Left ventricle myocardium inferior (tissue), 1 donor: ENCODE measurements around the gene LSR. TPM values are rescaled to one million over a fixed set of nuclear protein-coding genes. Genes with fewer than 3 reads are reported as not detected.

ENCODE experiments used
- DNase-seq: peaks from one replicate; pipeline ENCODE4 v3.0.0-alpha.2; 2020
- H3K27ac ChIP-seq: fragments of 200-600 bp; replicated peaks from 2 replicates; pipeline ENCODE4 v1.8.0; 2021
- H3K27me3 ChIP-seq: fragments of 200-600 bp; 2 replicates; pipeline ENCODE4 v1.8.0; 2021; ENCODE audit warnings: low read depth
- H3K36me3 ChIP-seq: fragments of 200-600 bp; 2 replicates; pipeline ENCODE4 v1.8.0; 2021
- H3K4me1 ChIP-seq: fragments of 200-600 bp; 2 replicates; pipeline ENCODE4 v1.8.0; 2021
- H3K4me3 ChIP-seq: fragments of 200-600 bp; 2 replicates; pipeline ENCODE4 v1.8.0; 2021; ENCODE audit warnings: mild to moderate bottlenecking, moderate library complexity
- H3K9me3 ChIP-seq: fragments of 200-600 bp; replicated peaks from 2 replicates; pipeline ENCODE4 v1.8.0; 2021
- CTCF ChIP-seq: fragments of 200-600 bp; IDR thresholded peaks from 2 replicates; pipeline ENCODE4 v1.8.0; 2021; ENCODE audit warnings: antibody characterized with exemption, mild to moderate bottlenecking, borderline replicate concordance
- intact Hi-C: fragments of 100-400 bp; cut with micrococcal nuclease; formaldehyde crosslinking; loops from one replicate; pipeline ENCODE4 v1.11.0; 2022
- total RNA-seq: library from RNA; stranded (reverse); fragmentation: NEBNext Ultra II Directional; extraction: Animal tissue kit (Norgen Biotek cat#: 25700); gene quantifications from one replicate; pipeline ENCODE4 v1.2.1, GENCODE V29; 2021
- donor health status: DM: no; HTN: yes; CAD: no; lungs with severe emphysema.

Gene LSR
- total RNA-seq, 1 donor from 2014 or later, result 4.5 TPM

DNA sequence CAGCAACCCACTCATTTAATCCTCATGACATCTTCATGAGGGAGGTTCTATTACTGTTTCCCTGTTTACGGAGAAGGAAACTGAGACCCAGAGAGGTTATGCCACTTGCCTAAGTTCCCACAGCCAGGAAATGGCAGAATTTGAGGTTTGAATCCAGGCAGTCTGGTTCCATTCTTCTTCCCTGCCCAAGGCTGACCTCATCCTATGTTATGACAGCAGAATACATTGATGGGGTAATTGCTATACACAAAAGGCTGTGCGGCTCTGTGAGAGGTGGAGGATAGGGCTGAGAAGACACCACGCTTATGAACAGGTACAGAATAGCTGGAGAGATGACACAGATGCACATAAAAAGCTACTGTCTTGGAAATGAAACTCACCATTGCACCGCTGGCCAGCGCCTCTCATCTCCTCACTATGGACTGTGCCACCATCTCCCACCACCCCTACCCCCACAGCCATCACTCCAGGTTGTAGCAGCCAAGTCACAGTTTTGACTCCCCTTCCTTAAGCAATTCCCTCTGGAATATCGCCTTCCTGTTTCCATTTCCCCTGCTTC, 54.6 kb downstream of the LSR start:
- H3K4me1 ChIP-seq, result no peaks in the 10 kb centered on the region
- intact Hi-C loops, result no loop called here
- H3K9me3 ChIP-seq, result no peaks in the 10 kb centered on the region
- no peak overlapping the region for H3K27ac ChIP-seq
- H3K36me3 ChIP-seq, result no peaks in the 10 kb centered on the region
- DNase-seq, result no peak
- TF ChIP-seq CTCF, result no peak
- no peak overlapping the region for H3K4me3 ChIP-seq
- H3K27me3 ChIP-seq, result peaks cover 78% of the 10 kb centered on the region

GRCh38 chr19:35304036-35304435, 55.2 kb downstream of the LSR start:
- no peak for TF ChIP-seq CTCF
- H3K4me1 ChIP-seq, result no peaks in the 10 kb centered on the region
- peaks cover 75% of the 10 kb centered on the region for H3K27me3 ChIP-seq

DNA sequence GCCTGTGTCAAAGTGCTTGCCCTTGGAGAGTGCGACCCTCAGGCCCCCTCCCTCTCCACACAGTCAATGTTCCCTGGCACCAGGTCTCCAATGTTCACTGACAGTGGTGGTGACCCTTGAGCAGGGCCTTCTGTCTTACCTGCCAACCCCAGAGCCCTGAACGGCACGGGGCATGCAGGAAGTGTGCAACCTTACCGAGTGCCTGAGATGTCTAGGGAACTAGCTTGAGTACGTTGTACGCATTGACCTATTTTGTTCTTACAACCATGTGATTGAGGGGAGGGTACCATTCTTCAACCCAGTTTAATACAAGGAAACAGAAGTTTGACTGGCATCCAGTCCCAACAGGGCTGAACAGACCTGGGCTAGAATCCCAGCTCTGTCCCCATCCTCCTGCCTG, 56.4 kb downstream of the LSR start:
- Histone ChIP-seq H3K36me3 (no peaks in the 10 kb centered on the region), H3K4me1 (no peaks in the 10 kb centered on the region), H3K27ac (no peak overlapping the region), H3K9me3 (no peaks in the 10 kb centered on the region), H3K4me3 (no peak overlapping the region), H3K27me3 (peaks cover 76% of the 10 kb centered on the region)
- DNase-seq, result no peak
- TF ChIP-seq CTCF, result no peak
- intact Hi-C loops, result no loop called here

More at GRCh38 chr19:35304036-35304435, 55.2 kb downstream of the LSR start:
- intact Hi-C loops, result no loop called here
- Histone ChIP-seq H3K36me3 (no peaks in the 10 kb centered on the region), H3K4me3 (no peak overlapping the region), H3K27ac (no peak overlapping the region), H3K9me3 (no peaks in the 10 kb centered on the region)
- no peak for DNase-seq

DNA sequence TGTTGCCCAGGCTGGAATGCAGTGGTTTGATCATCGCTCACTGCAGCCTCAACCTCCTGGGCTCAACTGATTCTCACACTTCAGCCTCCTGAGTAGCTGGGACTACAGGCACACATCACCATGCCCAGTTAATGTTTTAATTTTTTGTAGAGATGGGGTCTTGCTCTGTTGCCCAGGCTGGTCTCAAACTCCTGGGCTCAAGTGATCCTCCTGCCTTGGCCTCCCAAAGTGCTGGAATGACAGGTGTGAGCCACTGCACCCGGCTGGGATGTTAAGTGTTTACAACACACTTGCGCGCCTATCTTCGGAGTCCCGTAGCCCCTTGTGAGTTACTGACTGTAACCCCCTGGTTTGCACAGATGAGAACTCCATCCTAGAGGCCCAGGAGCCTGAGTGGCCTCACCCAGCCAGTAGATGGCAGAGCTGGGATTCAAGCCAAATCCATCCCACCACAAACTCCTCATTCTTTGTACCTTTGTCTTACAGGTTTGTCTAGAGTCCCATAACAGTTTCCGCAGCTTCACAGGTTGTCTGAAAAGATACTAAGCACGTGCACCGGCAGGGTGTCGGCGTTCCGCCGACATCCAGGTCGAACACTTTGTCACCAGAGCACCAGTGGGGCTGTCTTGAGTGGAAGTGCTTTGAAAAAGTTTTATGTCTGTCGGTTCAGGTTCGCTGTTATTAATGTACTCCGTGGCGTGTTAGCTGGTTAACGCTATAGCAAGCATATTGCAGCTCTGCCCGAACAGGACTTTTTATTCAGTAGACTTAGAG, 57.9 kb downstream of the LSR start:
- no peaks in the 10 kb centered on the region for H3K36me3 ChIP-seq
- intact Hi-C loops, result no loop called here
- no peak overlapping the region for H3K27ac ChIP-seq
- H3K27me3 ChIP-seq, result peaks cover 70% of the 10 kb centered on the region
- H3K9me3 ChIP-seq, result no peaks in the 10 kb centered on the region
- DNase-seq, result no peak
- no peak for TF ChIP-seq CTCF
- H3K4me1 ChIP-seq, result no peaks in the 10 kb centered on the region
- H3K4me3 ChIP-seq, result no peak overlapping the region

GRCh38 chr19:35307931-35308330, 59.1 kb downstream of the LSR start:
- TF ChIP-seq CTCF, result no peak
- no peaks in the 10 kb centered on the region for H3K4me1 ChIP-seq
- H3K27me3 ChIP-seq, result peaks cover 60% of the 10 kb centered on the region
- no peak for DNase-seq
- H3K9me3 ChIP-seq, result no peaks in the 10 kb centered on the region
- no peak overlapping the region for H3K27ac ChIP-seq
- H3K4me3 ChIP-seq, result no peak overlapping the region
- H3K36me3 ChIP-seq, result no peaks in the 10 kb centered on the region
- intact Hi-C loops, result no loop called here
